ENCODE measurements around the gene RUVBL1. TPM values are rescaled to one million over a fixed set of nuclear protein-coding genes. Genes with fewer than 3 reads are reported as not detected.
"Not testable (repeated sequence)": the region's sequence is repeated elsewhere in the genome, so short reads cannot be mapped to it uniquely, and the experiment has no call there.

The RUVBL1 gene
- total RNA-seq, 4 donors from 2014 or later, result 9.7 to 38.4 (median 16.6) TPM

- Histone ChIP-seq H3K36me3 (no peaks in the 10 kb centered on the region), H3K9me3 (no peaks in the 10 kb centered on the region), H3K27ac (no peak overlapping the region), H3K4me1 (no peaks in the 10 kb centered on the region), H3K27me3 (no peaks in the 10 kb centered on the region), H3K4me3 (no peak overlapping the region)
- TF ChIP-seq CTCF (IDR thresholded peaks at IDR 0.05), result no peak
- TF ChIP-seq POLR2A (IDR thresholded peaks at IDR 0.05), result no peak
- intact Hi-C loops (cut with DNase I; ENCODE audit: low total_unique reads), result no loop called here
- DNase-seq, result no peak
These were observed 32.2 kb upstream of the RUVBL1 start for GRCh38 chr3:128155616-128156360.

- peak overlapping the region in 1 of 2 donors; percentile 82 for H3K27ac ChIP-seq
- intact Hi-C loops (cut with DNase I; ENCODE audit: low total_unique reads); DNase-seq: not testable (repeated sequence)
These were observed 30.7 kb upstream of the RUVBL1 start for GRCh38 chr3:128154354-128154753.

GRCh38 chr3:128153156-128154041 lies 29.8 kb upstream of the RUVBL1 start, which contains the start of gene EEFSEC:
Gene EEFSEC, plus strand, starts transcription at chr3:128153481. Its CDS starts 27 bp downstream, at chr3:128153508.
- intact Hi-C loops (cut with DNase I; ENCODE audit: low total_unique reads), result no loop called here
- TF ChIP-seq CTCF (IDR thresholded peaks at IDR 0.05) (peak in 3 of 4 experiments; percentile 3 to 9 (median 5)), POLR2A (IDR thresholded peaks at IDR 0.05) (peak in 1 of 2 donors; percentile 63)
- peak; percentile 72 to 81 for DNase-seq
- H3K27ac ChIP-seq, result peak within 1 kb of the TSS; percentile 82 to 84
- no peaks in the 10 kb centered on the region for H3K27me3 ChIP-seq
- H3K4me3 ChIP-seq, result peak within 1 kb of the TSS; percentile 73 to 85
- no peaks in the 10 kb centered on the region for H3K4me1 ChIP-seq
- H3K36me3 ChIP-seq, result no peaks in the 10 kb centered on the region
- H3K9me3 ChIP-seq, result no peaks in the 10 kb centered on the region

More at GRCh38 chr3:128154354-128154753, 30.7 kb upstream of the RUVBL1 start:
- not testable (repeated sequence) for H3K9me3 ChIP-seq, H3K36me3 ChIP-seq, H3K27me3 ChIP-seq, H3K4me1 ChIP-seq
- H3K4me3 ChIP-seq, result peak overlapping the region; percentile 73 to 85

DNA sequence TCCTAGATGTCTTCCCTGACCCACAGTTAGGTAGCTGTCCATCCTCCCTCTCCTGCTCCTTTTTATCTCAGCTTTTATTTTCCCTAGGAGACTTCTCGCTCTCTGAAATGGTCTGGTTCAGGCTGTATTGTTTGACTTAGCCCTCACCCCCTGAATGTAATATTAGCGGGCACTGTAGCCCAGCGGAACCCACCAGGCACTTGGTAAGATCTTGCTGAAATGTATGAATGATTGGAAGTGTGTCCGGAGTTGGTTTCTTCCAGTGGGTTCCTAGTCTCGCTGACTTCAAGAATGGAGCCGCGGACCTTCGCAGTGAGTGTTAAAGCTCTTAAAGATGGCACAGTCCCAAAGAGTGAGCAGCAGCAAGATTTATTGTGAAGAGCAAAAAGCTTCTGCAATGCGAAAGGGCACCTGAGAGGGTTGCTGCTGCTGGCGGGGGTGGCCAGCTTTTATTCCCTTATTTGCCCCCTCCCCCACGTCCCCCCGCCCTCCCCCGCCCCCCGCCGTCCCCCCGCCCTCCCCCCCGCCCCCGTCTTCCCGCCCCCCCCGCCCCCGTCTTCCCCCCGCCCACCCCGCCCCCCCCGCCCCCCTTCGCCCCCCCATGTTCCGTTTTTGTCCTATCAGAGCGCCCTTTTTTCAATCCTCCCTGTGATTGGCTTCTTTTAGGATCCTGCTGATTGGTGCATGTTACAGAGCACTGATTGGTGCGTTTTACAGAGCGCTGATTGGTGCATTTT lies 29.0 kb upstream of the RUVBL1 start:
- TF ChIP-seq CTCF (IDR thresholded peaks at IDR 0.05), result no peak
- no peak for TF ChIP-seq POLR2A (IDR thresholded peaks at IDR 0.05)
- Histone ChIP-seq H3K27me3 (no peaks in the 10 kb centered on the region), H3K27ac (peak overlapping the region; percentile 82 to 84), H3K36me3 (no peaks in the 10 kb centered on the region), H3K4me1 (no peaks in the 10 kb centered on the region), H3K4me3 (peak overlapping the region; percentile 73 to 85), H3K9me3 (no peaks in the 10 kb centered on the region)
- no peak for DNase-seq
- intact Hi-C loops (cut with DNase I; ENCODE audit: low total_unique reads), result no loop called here

DNA sequence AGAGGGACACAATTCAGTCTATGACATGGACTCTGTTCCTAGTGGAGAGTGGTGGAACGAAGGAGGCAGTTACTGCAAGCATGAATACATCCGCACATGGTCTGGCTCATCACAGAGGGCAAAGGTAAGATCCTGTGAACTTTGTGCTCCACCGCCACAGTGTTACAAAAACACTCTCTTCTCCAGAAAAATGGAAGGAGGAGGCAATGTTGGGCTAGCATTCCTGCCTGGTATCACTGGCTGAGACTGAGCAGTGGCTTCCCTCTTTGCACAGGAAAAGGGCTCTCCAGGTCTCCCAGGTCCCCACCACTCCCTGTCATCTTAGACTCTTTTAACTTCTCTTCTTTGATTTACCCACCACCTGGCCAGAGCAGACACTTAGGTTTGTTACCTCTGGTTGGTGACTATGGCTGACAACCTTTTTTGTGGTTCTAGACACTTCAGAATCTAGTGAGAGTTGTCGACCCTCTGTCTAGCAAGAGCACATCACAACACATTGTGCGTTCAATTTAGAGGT lies 28.2 kb upstream of the RUVBL1 start:
- Histone ChIP-seq H3K9me3 (no peaks in the 10 kb centered on the region), H3K27ac (no peak overlapping the region), H3K27me3 (no peaks in the 10 kb centered on the region), H3K4me3 (no peak overlapping the region), H3K4me1 (no peaks in the 10 kb centered on the region), H3K36me3 (no peaks in the 10 kb centered on the region)
- intact Hi-C loops (cut with DNase I; ENCODE audit: low total_unique reads), result no loop called here
- DNase-seq, result no peak
- no peak for TF ChIP-seq POLR2A (IDR thresholded peaks at IDR 0.05)
- no peak for TF ChIP-seq CTCF (IDR thresholded peaks at IDR 0.05)

All from uterus (tissue), 4 donors.